Activated CD4-positive, alpha-beta T cell treated with anti-CD3 and anti-CD28 coated beads for 4 hours (primary cell): ENCODE data around the gene ZFAND2A.
"Not testable (repeated sequence)": the region's sequence is repeated elsewhere in the genome, so short reads cannot be mapped to it uniquely, and the experiment has no call there.

Source experiments
- DNase-seq, 2 donors: peaks; one replicate each; pipeline ENCODE4 v3.0.0-alpha.2; 2020

Gene ZFAND2A

DNA sequence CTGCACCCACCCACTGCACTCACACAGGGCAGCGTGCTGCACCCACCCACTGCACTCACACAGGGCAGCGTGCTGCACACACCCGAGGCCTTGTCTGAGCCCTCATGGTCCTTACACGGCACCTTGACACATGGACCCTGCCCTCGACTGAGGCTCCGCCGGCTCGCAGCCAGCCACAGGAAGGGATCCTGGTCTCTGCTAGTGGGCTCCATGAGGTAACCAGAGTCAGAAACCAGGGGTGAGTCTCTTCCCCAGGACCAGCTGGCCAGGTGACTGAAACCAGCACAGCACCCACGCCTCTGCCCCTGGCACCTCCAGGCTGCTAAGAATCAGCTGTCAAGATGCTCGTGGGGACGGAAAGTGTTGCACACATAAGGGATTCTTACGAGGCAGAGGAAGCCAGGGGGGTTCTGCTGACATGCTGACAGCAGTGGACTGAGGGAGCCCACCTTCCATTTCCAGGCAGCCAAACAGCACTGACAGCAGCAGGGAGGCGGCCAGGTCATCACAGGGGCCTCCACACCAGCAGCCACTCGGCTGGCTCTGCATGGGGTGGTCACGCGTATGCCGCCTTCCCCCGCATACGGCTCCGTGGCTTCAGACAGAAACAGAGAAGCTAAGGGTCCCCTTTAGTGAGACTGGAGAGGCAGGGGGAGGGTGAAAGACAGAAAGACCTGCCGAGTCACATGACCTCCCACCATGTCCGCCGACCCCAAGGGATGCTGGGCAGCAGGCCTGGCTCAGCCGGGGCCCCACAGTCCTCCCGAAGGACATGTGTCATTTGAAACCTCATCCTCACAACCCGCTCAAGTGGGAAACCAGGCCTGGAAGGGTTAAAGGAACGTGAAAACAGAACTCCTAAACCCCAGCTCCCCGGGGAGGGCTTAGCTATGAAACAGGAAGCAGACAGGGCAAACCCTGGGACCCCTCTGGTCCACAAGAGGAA, 37.8 kb downstream of the ZFAND2A start:
- no peak for DNase-seq

- no peak for DNase-seq
Observed at GRCh38 chr7:1121476-1121875, 38.5 kb downstream of the ZFAND2A start.

- no peak for DNase-seq
Observed at GRCh38 chr7:1120791-1121190, 39.2 kb downstream of the ZFAND2A start.

DNA sequence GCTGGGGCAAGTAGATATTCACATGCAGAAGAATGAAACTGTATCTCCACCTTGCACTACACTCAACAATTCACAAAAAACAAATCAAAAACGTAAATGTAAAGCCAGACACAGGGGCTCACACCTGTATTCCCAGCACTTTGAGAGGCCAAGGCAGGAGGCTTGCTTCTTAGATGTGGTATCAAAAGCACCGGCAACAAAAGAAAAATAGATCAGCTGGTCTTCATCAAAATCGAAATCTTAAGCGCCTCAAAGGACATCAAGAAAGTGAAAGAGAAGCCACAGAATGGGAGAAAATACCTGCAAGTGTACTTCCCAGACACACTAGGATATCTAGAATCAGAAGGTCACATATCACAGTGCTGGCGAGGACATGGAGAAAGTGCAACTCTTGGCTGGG, 40.8 kb downstream of the ZFAND2A start:
- no peak for DNase-seq

DNA sequence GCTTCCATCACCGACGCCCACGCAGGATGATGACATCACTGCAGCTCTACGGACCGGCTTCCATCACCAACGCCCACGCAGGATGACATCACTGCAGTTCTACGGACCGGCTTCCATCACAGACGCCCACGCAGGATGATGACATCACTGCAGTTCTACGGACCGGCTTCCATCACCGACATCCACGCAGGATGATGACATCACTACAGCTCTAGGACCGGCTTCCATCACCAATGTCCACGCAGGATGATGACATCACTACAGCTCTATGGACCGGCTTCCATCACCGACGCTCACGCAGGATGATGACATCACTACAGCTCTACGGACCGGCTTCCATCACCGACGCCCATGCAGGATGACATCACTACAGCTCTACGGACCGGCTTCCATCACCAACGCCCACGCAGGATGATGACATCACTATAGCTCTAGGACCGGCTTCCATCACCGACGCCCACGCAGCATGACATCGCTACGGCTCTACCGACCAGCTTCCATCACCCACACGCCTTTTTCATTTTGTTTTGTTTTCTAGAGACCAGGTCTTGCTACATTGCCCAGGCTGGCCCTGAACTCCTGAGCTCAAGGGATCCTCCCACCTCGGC, 42.6 kb downstream of the ZFAND2A start:
- DNase-seq, result no peak

DNA sequence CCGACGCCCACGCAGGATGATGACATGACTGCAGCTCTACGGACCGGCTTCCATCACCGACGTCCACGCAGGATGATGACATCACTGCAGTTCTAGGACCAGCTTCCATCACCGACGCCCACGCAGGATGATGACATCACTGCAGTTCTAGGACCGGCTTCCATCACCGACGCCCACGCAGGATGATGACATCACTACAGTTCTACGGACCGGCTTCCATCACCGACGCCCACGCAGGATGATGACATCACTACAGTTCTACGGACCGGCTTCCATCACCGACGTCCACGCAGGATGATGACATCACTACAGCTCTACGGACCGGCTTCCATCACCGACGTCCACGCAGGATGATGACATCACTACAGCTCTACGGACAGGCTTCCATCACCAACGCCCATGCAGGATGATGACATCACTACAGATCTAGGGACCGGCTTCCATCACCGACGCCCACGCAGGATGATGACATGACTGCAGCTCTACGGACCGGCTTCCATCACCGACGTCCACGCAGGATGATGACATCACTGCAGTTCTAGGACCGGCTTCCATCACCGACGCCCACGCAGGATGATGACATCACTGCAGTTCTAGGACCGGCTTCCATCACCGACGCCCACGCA, 43.5 kb downstream of the ZFAND2A start:
- DNase-seq, result not testable (repeated sequence)

DNA sequence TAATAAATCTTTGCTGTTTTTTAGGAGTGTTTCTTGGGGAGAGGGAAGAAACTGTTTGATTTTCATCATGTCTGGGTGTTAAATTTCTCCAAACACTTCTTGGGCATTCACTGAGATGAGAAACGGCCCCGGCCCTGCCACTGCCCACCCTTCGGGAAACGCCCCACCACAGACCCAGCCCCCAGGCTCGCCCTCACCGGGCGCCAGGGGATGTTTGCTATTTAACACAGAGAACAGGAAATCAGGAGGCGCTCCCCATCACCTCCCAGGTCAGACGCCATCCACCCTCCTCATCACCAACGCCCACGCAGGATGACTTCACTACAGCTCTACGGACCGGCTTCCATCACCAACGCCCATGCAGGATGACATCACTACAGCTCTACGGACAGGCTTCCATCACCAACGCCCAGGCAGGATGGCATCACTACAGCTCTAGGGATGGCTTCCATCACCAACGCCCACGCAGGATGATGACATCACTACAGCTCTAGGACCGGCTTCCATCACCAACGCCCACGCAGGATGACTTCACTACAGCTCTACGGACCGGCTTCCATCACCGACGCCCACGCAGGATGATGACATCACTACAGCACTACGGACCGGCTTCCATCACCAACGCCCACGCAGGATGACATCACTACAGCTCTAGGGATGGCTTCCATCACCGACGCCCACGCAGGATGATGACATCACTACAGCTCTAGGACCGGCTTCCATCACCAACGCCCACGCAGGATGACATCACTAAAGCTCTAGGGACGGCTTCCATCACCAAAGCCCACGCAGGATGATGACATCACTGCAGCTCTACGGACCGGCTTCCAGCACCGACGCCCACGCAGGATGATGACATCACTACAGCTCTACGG, 44.6 kb downstream of the ZFAND2A start:
- DNase-seq, result not testable (repeated sequence)

GRCh38 chr7:1114505-1114904, 45.5 kb downstream of the ZFAND2A start:
- DNase-seq, result no peak

GRCh38 chr7:1114088-1114487, 45.9 kb downstream of the ZFAND2A start:
- DNase-seq, result no peak

GRCh38 chr7:1113548-1113885, 46.5 kb downstream of the ZFAND2A start:
- no peak for DNase-seq

DNA sequence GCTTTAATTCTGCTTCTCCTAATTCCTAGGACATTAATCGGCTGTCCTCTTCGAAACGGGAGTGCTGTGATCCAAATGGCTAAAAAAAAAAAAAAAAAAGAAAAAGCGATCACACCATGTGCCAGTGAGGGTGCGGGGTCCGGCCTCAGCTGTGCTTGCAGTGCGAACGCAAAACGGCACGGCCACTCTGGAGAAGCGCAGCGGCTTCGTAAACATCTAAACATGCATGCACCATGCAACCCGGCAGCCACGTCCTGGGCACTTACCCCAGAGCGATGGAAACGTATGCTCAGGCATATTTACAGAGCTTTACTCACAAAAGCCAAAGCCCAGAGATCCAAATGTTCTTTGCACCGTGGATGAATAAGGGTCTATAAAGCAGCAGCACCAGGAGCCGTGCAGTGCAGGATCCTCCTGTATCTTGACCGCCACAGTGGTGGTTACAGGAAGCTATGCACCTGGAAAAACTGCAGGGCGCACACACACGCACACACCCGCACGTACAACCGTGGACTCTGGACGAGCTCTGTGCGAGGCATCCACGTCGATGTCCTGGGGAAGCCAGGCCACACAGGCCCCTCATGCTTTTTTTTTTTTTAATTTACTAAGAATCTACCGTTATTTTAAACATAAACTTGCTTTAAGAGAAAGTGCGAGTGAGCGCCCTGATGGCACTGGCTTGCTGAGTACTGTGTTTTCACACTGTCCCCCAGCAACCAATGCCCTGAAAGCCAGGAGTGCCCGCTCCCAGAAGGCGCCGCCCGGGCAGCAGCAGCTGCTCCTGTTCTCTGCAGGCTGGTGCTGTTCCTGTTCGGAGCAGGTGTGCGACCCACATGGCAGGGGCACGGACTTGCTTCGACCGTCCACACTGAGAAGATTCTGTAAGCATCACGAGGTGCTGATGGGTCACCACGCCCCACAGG, 47.1 kb downstream of the ZFAND2A start:
- no peak for DNase-seq

- DNase-seq, result no peak
Observed at GRCh38 chr7:1112109-1112508, 47.9 kb downstream of the ZFAND2A start.

DNA sequence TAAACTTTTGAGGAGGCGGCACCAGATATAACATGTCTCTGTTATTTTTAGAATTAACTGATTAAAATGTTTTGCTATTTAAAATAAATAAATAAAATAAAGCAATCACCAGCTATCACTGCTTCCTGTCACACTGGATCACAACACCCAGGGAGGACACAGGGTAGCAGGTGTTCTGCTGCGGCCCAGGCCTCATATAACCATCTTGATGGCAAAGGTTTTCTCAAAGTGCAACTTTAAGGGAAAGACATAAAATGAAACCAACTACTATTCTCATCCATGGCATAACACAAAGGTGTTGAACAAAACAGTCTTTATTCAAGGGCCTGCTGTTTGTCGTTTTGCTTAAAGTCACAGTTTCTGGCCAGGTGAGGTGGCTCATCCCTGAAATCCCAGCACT, 48.8 kb downstream of the ZFAND2A start:
- DNase-seq, result no peak

- no peak for DNase-seq
Observed at GRCh38 chr7:1110358-1110757, 49.6 kb downstream of the ZFAND2A start.

GRCh38 chr7:1109581-1110310, 50.2 kb downstream of the ZFAND2A start:
- no peak for DNase-seq

- no peak for DNase-seq
Observed at GRCh38 chr7:1108264-1108920, 51.6 kb downstream of the ZFAND2A start.

- no peak for DNase-seq
Observed at GRCh38 chr7:1106793-1107421, 53.1 kb downstream of the ZFAND2A start.

- DNase-seq, result no peak
Observed at GRCh38 chr7:1106063-1106792, 53.8 kb downstream of the ZFAND2A start.

DNA sequence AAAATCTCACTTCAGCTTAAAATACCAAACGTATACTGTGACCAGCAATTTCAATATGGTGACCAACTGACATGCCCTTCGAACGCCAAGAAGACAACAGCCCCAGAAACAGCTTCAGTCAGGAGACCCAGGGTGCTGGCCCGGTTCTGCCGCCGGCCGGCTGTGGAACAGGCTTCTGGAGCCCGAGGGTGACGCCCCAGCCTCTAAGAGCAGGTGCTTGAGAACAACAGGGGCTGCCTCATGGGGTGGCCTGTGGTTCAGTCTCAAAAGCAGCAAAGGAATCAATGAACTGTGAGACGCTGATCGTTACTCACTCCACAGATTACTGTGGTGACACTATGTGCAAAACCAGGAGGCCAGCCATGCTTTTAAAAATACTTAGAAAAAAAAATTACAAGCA, 54.8 kb downstream of the ZFAND2A start:
- no peak for DNase-seq
